GM15510 (cell line): Measurements from ENCODE around the gene URAD.

Experiments
- POLR2A ChIP-seq: IDR thresholded peaks from 3 replicates; pipeline ENCODE4 v1.6.1; 2011; ENCODE audit warnings: borderline replicate concordance; ENCODE audit not compliant: insufficient read length; ENCODE audit errors: extremely low read depth

URAD gene

GRCh38 chr13:27968316-27969081, 20.0 kb downstream of the URAD start:
- no peak for TF ChIP-seq POLR2A

GRCh38 chr13:27967736-27968315, 20.7 kb downstream of the URAD start:
- TF ChIP-seq POLR2A: no peak

GRCh38 chr13:27967203-27967735, 21.2 kb downstream of the URAD start:
- TF ChIP-seq POLR2A: no peak

- TF ChIP-seq POLR2A: no peak
Observed at GRCh38 chr13:27966641-27967202, 21.8 kb downstream of the URAD start.

GRCh38 chr13:27965740-27966640, 22.5 kb downstream of the URAD start:
- no peak for TF ChIP-seq POLR2A

- no peak for TF ChIP-seq POLR2A
Observed at GRCh38 chr13:27965343-27965739, 23.2 kb downstream of the URAD start.

- TF ChIP-seq POLR2A: no peak
Observed at GRCh38 chr13:27964741-27965323, 23.7 kb downstream of the URAD start.

GRCh38 chr13:27963491-27963890, 25.0 kb downstream of the URAD start:
- TF ChIP-seq POLR2A: no peak

- TF ChIP-seq POLR2A: no peak
Observed at GRCh38 chr13:27962982-27963381, 25.5 kb downstream of the URAD start.

- TF ChIP-seq POLR2A: no peak
Observed at GRCh38 chr13:27962128-27962841, 26.2 kb downstream of the URAD start.

GRCh38 chr13:27961227-27962085, 27.0 kb downstream of the URAD start:
- no peak for TF ChIP-seq POLR2A

- TF ChIP-seq POLR2A: no peak
Observed at GRCh38 chr13:27960362-27961226, 27.9 kb downstream of the URAD start.
